Measurements from ENCODE around the gene MIS18BP1.
"Not testable (repeated sequence)": the region's sequence is repeated elsewhere in the genome, so short reads cannot be mapped to it uniquely, and the experiment has no call there.

MIS18BP1 gene

DNA sequence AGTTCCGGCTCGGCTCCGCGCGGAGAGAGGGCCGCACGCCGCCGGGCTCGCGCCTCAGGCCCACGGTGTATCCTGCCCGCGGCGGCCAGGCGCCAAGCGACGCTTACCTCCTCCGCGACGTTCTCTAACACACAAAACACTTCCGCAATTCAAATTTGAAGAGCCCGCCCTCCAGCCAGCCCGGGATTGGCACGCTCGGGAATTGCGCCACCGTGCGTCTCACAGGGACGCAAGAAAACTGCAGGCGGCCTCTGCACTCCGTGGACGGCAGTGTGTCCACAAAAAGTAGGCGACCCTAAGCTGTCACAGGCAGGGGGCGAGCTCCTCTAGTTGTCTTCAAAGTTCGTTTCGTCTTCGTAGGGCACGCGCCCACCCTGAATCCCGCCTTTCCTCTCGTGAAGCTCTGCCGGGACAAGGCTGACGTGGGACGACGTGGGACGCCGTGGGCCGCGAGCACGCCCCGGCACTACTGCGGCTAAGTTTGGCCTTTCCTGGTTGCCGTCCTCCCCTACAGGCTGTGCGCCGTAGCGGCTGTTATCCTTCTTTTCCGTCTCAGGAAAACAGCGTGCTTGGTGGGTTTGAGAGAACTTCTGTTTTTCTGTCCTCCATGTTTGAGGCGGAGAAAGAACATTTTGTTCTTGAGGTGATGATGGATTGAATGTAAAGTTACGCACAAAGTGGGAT lies at the start of gene MIS18BP1:
TSS of gene MIS18BP1 (minus strand) at position 133 of the 684 bp plus-strand sequence. CDS start 5,916 bp downstream, outside the sequence.
- H3K4me1 ChIP-seq (ENCODE audit: low read length) = peaks cover 30% of the 10 kb centered on the region
- H3K36me3 ChIP-seq (replicated peaks; ENCODE audit: low read depth, low read length) = peaks cover 12% of the 10 kb centered on the region
- peaks cover 9% of the 10 kb centered on the region; the same call in 1 of the 2 replicates for H3K9me3 ChIP-seq (ENCODE audit: insufficient read depth, low read length)
- H4K20me1 ChIP-seq (ENCODE audit: insufficient read depth, low read length) = peaks cover 36% of the 10 kb centered on the region
- peak within 1 kb of the TSS; percentile 84 for H3K4me2 ChIP-seq (ENCODE audit: low read length)
- peak within 1 kb of the TSS; percentile 94 for H3K9ac ChIP-seq (ENCODE audit: low read length)
- peak within 1 kb of the TSS; percentile 90 for H3K27ac ChIP-seq (ENCODE audit: low read length)
- peaks cover 61% of the 10 kb centered on the region for H3K79me2 ChIP-seq (ENCODE audit: low read length)
- H3K27me3 ChIP-seq (ENCODE audit: low read depth, low read length) = no peaks in the 10 kb centered on the region
- H2AFZ ChIP-seq (ENCODE audit: low read depth, low read length) = peak within 1 kb of the TSS; percentile 78
- no peak for TF ChIP-seq EZH2phosphoT487 (IDR thresholded peaks at IDR 0.05; ENCODE audit: low read depth)
- TF ChIP-seq, protein P1, sequence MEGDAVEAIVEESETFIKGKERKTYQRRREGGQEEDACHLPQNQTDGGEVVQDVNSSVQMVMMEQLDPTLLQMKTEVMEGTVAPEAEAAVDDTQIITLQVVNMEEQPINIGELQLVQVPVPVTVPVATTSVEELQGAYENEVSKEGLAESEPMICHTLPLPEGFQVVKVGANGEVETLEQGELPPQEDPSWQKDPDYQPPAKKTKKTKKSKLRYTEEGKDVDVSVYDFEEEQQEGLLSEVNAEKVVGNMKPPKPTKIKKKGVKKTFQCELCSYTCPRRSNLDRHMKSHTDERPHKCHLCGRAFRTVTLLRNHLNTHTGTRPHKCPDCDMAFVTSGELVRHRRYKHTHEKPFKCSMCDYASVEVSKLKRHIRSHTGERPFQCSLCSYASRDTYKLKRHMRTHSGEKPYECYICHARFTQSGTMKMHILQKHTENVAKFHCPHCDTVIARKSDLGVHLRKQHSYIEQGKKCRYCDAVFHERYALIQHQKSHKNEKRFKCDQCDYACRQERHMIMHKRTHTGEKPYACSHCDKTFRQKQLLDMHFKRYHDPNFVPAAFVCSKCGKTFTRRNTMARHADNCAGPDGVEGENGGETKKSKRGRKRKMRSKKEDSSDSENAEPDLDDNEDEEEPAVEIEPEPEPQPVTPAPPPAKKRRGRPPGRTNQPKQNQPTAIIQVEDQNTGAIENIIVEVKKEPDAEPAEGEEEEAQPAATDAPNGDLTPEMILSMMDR (IDR thresholded peaks at IDR 0.05; ENCODE audit: low read depth, low read length) = peak; percentile 75
- H3K4me3 ChIP-seq (ENCODE audit: low read length) = peak within 1 kb of the TSS; percentile 81

DNA sequence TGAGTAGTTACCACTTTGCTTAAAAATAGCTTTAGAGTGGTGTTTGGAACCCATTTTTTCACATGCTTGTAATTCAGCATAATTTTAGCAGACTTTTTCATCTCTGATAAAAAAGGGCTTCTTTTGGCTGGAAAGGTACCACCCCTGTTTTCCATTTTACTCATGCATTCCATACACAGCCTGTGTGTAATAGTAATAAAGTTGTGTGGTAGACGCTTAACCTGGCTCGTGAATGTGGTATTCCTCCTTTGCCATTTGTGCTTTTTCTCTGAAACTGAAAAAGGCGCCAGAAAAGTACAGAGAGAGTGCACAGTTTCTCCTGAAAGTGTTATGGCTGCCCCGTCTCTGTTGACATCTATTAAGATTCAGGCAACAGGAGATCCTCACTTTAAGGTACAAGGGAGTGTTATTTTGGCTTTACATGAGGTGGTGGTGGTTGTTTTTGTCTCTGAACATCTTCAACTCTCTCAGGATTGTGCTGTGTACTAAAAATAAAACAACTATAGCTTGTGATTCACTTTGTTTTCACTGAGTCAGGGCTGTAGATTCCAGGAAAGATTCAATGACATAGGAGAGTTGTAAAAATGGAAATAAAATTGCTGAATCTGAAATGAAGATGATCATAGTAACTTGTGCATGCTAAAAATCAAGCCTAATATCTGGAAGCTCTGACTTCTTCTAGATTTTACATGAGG lies 45.6 kb upstream of the MIS18BP1 start:
- H4K20me1 ChIP-seq (ENCODE audit: insufficient read depth, low read length) = no peaks in the 10 kb centered on the region
- no peak overlapping the region for H3K9ac ChIP-seq (ENCODE audit: low read length)
- no peaks in the 10 kb centered on the region for H3K36me3 ChIP-seq (replicated peaks; ENCODE audit: low read depth, low read length)
- no peaks in the 10 kb centered on the region for H3K9me3 ChIP-seq (ENCODE audit: insufficient read depth, low read length)
- no peaks in the 10 kb centered on the region for H3K79me2 ChIP-seq (ENCODE audit: low read length)
- no peak overlapping the region for H3K4me2 ChIP-seq (ENCODE audit: low read length)
- no peak overlapping the region for H3K27ac ChIP-seq (ENCODE audit: low read length)
- TF ChIP-seq, protein P1 (IDR thresholded peaks at IDR 0.05; ENCODE audit: low read depth, low read length) = no peak
- TF ChIP-seq EZH2phosphoT487 (IDR thresholded peaks at IDR 0.05; ENCODE audit: low read depth) = no peak
- no peak overlapping the region for H3K4me3 ChIP-seq (ENCODE audit: low read length)
- H3K27me3 ChIP-seq (ENCODE audit: low read depth, low read length) = no peaks in the 10 kb centered on the region
- no peaks in the 10 kb centered on the region; the same call in 1 of the 2 replicates for H3K4me1 ChIP-seq (ENCODE audit: low read length)
- 0 out of 2 replicates have a peak overlapping the region, but pooled peaks have one; percentile 9 for H2AFZ ChIP-seq (ENCODE audit: low read depth, low read length)

DNA sequence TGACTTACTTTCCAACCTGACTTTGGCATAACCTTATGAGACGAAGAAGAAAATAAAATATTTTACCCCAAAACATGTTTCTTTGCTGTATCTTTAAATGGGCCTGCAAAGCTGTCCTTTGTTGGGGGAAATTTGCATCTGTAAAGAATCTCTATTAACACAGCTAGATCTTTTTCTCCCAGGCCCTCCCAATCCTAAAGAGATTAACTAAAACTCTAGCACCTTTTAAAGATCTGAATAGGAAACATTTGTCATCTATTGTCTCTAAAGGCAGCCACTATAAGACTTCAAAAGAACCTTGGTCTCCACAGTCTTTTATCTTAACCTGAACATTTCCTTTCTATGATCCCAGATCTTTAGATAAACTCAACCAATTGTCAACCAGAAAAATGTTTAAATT lies 41.8 kb upstream of the MIS18BP1 start:
- H3K27me3 ChIP-seq (ENCODE audit: low read depth, low read length); H3K27ac ChIP-seq (ENCODE audit: low read length); H3K9ac ChIP-seq (ENCODE audit: low read length); H3K4me3 ChIP-seq (ENCODE audit: low read length); H4K20me1 ChIP-seq (ENCODE audit: insufficient read depth, low read length); H3K36me3 ChIP-seq (replicated peaks; ENCODE audit: low read depth, low read length); H2AFZ ChIP-seq (ENCODE audit: low read depth, low read length); H3K4me2 ChIP-seq (ENCODE audit: low read length); H3K79me2 ChIP-seq (ENCODE audit: low read length); H3K9me3 ChIP-seq (ENCODE audit: insufficient read depth, low read length): not testable (repeated sequence)
- peaks cover 14% of the 10 kb centered on the region for H3K4me1 ChIP-seq (ENCODE audit: low read length)

DNA sequence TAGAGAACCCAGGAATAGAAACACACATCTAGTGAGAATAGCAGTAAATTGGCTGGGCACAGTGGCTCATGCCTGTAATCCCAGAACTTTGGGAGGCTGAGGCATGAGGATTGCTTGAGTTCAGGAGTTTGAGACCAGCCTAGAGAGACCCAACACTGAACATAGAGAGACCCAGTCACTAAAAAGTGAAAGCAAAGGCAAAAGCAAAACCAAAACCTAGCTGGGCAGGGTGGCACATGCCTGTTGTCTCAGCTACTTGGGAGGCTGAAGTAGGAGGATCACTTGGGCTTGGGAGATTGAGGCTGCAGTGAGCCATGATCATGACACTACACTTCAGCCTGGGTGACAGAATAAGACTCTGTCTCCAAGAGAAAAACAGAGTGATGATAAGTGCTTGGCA lies 37.5 kb upstream of the MIS18BP1 start:
- no peak for TF ChIP-seq EZH2phosphoT487 (IDR thresholded peaks at IDR 0.05; ENCODE audit: low read depth)
- TF ChIP-seq, protein P1 (IDR thresholded peaks at IDR 0.05; ENCODE audit: low read depth, low read length) = no peak
- H3K36me3 ChIP-seq (replicated peaks; ENCODE audit: low read depth, low read length) = no peaks in the 10 kb centered on the region
- H4K20me1 ChIP-seq (ENCODE audit: insufficient read depth, low read length) = no peaks in the 10 kb centered on the region
- peaks cover 20% of the 10 kb centered on the region for H3K4me1 ChIP-seq (ENCODE audit: low read length)
- H3K4me2 ChIP-seq (ENCODE audit: low read length) = peak overlapping the region; percentile 37; the same call in 1 of the 2 replicates
- no peak overlapping the region for H3K27ac ChIP-seq (ENCODE audit: low read length)
- H2AFZ ChIP-seq (ENCODE audit: low read depth, low read length) = peak overlapping the region; percentile 74; the same call in 1 of the 2 replicates
- H3K9ac ChIP-seq (ENCODE audit: low read length) = no peak overlapping the region
- H3K27me3 ChIP-seq (ENCODE audit: low read depth, low read length) = no peaks in the 10 kb centered on the region
- no peaks in the 10 kb centered on the region for H3K9me3 ChIP-seq (ENCODE audit: insufficient read depth, low read length)
- H3K79me2 ChIP-seq (ENCODE audit: low read length) = no peaks in the 10 kb centered on the region
- no peak overlapping the region for H3K4me3 ChIP-seq (ENCODE audit: low read length)
